ENCODE data around the gene KSR1. TPM values are rescaled to one million over a fixed set of nuclear protein-coding genes. Genes with fewer than 3 reads are reported as not detected.

The KSR1 gene
- total RNA-seq, 6 experiments from 2014 or later: 5.9 to 12.9 (median 8.7) TPM

DNA sequence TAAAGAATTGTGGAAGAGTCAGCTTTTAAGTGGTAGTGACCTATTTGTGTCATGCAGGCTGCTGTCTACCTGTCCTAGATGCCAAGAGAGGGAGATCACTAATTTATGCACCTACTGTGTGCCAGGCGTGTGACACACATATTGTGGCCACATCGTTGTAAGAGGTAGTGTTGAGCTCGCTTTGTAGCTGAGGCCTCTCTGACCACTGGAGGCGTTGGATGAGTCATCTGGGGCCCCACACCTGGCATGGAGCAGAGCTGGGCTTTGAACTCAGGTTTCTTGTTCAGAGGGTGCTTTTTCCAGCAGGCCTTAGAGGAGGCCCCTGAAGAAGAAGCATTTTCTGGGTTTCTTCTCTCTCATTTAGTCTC lies 122.5 kb downstream of the KSR1 start:
- Histone ChIP-seq H3K27me3 (no peaks in the 10 kb centered on the region), H3K27ac (no peak overlapping the region), H3K4me3 (no peak overlapping the region), H3K36me3 (no peaks in the 10 kb centered on the region), H3K9me3 (no peaks in the 10 kb centered on the region), H3K4me1 (no peaks in the 10 kb centered on the region)
- no CpG with 5 or more reads among the region's 4 CpGs for WGBS (ENCODE audit: insufficient coverage, low coverage, low lambda C conversion rate, missing lambda C conversion rate)
- intact Hi-C loops (cut with DNase I): no loop called here
- DNase-seq (no peak), ATAC-seq (no peak)
- no peak for TF ChIP-seq CTCF (IDR thresholded peaks at IDR 0.05)
- no peak for TF ChIP-seq POLR2A (IDR thresholded peaks at IDR 0.05)

DNA sequence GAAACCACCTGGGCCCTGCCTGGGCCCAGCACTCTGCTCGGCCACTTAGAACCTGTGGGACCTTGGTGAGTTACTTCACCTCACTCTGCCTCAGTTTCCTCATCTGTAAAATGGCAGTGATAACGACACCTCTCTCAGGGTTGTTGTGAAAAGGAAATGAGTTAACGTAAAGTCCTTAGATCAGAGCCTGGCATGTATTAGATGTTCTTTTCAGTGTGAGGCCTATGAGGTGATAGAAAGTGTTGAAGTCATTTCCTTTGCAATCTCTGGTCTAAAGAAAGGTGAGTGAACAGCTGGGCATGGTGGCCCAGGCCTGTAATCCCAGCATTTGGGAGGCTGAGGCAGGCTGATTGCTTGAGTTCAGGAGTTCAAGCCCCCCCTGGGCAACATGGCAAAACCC lies 123.1 kb downstream of the KSR1 start:
- TF ChIP-seq POLR2A (IDR thresholded peaks at IDR 0.05) (no peak), CTCF (IDR thresholded peaks at IDR 0.05) (no peak)
- intact Hi-C loops (cut with DNase I): no loop called here
- no peak overlapping the region for H3K27ac ChIP-seq
- H3K4me1 ChIP-seq: no peaks in the 10 kb centered on the region
- H3K4me3 ChIP-seq: no peak overlapping the region
- H3K27me3 ChIP-seq: no peaks in the 10 kb centered on the region
- no peaks in the 10 kb centered on the region for H3K36me3 ChIP-seq
- H3K9me3 ChIP-seq: no peaks in the 10 kb centered on the region
- 87% methylated on average over 3 of the region's 3 CpGs for WGBS (ENCODE audit: insufficient coverage, low coverage, low lambda C conversion rate, missing lambda C conversion rate)
- ATAC-seq: no peak
- peak in 1 of 3 donors; percentile 1 for DNase-seq

DNA sequence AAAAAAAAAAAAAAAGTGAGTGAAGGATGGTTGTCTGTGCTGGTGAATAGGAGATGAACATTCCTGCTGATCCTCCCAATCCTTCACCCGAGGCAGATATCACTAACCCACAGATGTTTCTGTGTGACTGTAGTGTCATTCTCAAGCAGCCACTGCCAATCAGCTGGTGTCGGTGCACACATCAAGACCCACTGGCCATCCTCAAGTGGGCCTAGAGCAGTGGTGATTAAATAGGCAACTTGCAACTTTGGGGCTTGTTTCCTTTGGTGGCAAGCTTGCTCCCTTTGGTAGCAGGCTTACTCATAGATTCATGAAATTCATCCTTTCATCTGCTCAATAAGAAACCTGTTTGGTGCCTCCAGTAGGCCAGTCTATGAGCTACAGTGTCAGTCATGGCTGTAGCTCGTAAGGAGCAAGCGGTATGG lies 123.7 kb downstream of the KSR1 start:
- Histone ChIP-seq H3K27ac (no peak overlapping the region), H3K9me3 (no peaks in the 10 kb centered on the region), H3K36me3 (no peaks in the 10 kb centered on the region), H3K4me3 (no peak overlapping the region), H3K4me1 (no peaks in the 10 kb centered on the region), H3K27me3 (no peaks in the 10 kb centered on the region)
- ATAC-seq (no peak), DNase-seq (no peak)
- 77% methylated on average over 4 of the region's 4 CpGs for WGBS (ENCODE audit: insufficient coverage, low coverage, low lambda C conversion rate, missing lambda C conversion rate)
- intact Hi-C loops (cut with DNase I): no loop called here
- TF ChIP-seq CTCF (IDR thresholded peaks at IDR 0.05): no peak
- TF ChIP-seq POLR2A (IDR thresholded peaks at IDR 0.05): no peak

- WGBS (ENCODE audit: insufficient coverage, low coverage, low lambda C conversion rate, missing lambda C conversion rate): 100% methylated on average over 5 of the region's 6 CpGs
- ATAC-seq (no peak), DNase-seq (no peak)
- no peak overlapping the region for H3K4me3 ChIP-seq
- no peaks in the 10 kb centered on the region for H3K4me1 ChIP-seq
- H3K36me3 ChIP-seq: no peaks in the 10 kb centered on the region
- H3K27ac ChIP-seq: no peak overlapping the region
- H3K9me3 ChIP-seq: no peaks in the 10 kb centered on the region
- intact Hi-C loops (cut with DNase I): no loop called here
- H3K27me3 ChIP-seq: no peaks in the 10 kb centered on the region
- TF ChIP-seq POLR2A (IDR thresholded peaks at IDR 0.05) (no peak), CTCF (IDR thresholded peaks at IDR 0.05) (no peak)
Observed at GRCh38 chr17:27581016-27581415, 124.8 kb downstream of the KSR1 start.

- TF ChIP-seq POLR2A (IDR thresholded peaks at IDR 0.05): no peak
- TF ChIP-seq CTCF (IDR thresholded peaks at IDR 0.05): no peak
- no peak overlapping the region for H3K27ac ChIP-seq
- no peaks in the 10 kb centered on the region for H3K27me3 ChIP-seq
- no peaks in the 10 kb centered on the region for H3K9me3 ChIP-seq
- WGBS (ENCODE audit: insufficient coverage, low coverage, low lambda C conversion rate, missing lambda C conversion rate): 85% methylated on average over 7 of the region's 18 CpGs
- no peaks in the 10 kb centered on the region for H3K4me1 ChIP-seq
- no peak overlapping the region for H3K4me3 ChIP-seq
- no peaks in the 10 kb centered on the region for H3K36me3 ChIP-seq
- DNase-seq (no peak), ATAC-seq (no peak)
- intact Hi-C loops (cut with DNase I): no loop called here
Observed at GRCh38 chr17:27582696-27583095, 126.4 kb downstream of the KSR1 start.
